Ishikawa (cell line): ENCODE data around the gene LCN6.

Experiments
- EGR1 ChIP-seq: IDR thresholded peaks from 2 replicates; pipeline ENCODE4 v1.6.1; 2012
- EP300 ChIP-seq: IDR thresholded peaks from 2 replicates; pipeline ENCODE4 v1.6.1; 2012; ENCODE audit warnings: borderline replicate concordance
- MAX ChIP-seq: IDR thresholded peaks from 2 replicates; pipeline ENCODE4 v1.6.1; 2012
- NFIC ChIP-seq: IDR thresholded peaks from 2 replicates; pipeline ENCODE4 v1.6.1; 2012
- RAD21 ChIP-seq: IDR thresholded peaks from 2 replicates; pipeline ENCODE4 v1.6.1; 2012; ENCODE audit warnings: low read depth
- REST ChIP-seq: IDR thresholded peaks from 2 replicates; pipeline ENCODE4 v1.6.1; 2012; ENCODE audit warnings: low read depth, mild to moderate bottlenecking
- TAF1 ChIP-seq: IDR thresholded peaks from 2 replicates; pipeline ENCODE4 v1.6.1; 2012; ENCODE audit warnings: low read depth, mild to moderate bottlenecking
- TCF12 ChIP-seq: IDR thresholded peaks from 2 replicates; pipeline ENCODE4 v1.6.1; 2012; ENCODE audit warnings: low read depth
- TEAD4 ChIP-seq: IDR thresholded peaks from 2 replicates; pipeline ENCODE4 v1.6.1; 2012
- USF1 ChIP-seq: IDR thresholded peaks from 2 replicates; pipeline ENCODE4 v1.6.1; 2012
- YY1 ChIP-seq: IDR thresholded peaks from 2 replicates; pipeline ENCODE4 v1.6.1; 2012; ENCODE audit warnings: low read depth
- ZBTB7A ChIP-seq: IDR thresholded peaks from 2 replicates; pipeline ENCODE4 v1.6.1; 2012; ENCODE audit warnings: low read depth

GRCh38 chr9:136741883-136742571 lies 6.3 kb downstream of the LCN6 start:
- TF ChIP-seq MAX (no peak), NFIC (no peak), EGR1 (peak; percentile 43; the same call in 1 of the 2 replicates), EP300 (no peak), YY1 (no peak), USF1 (no peak), RAD21 (no peak), REST (no peak), TAF1 (no peak), ZBTB7A (no peak), TEAD4 (no peak), TCF12 (no peak)
